OCI-LY1 (cell line): Measurements from ENCODE around the gene ARHGAP25.

Experiments
- CTCF ChIP-seq: fragments of 200-600 bp; sonication (generic), shearing (Covaris generic); IDR thresholded peaks from 2 replicates; pipeline ENCODE4 v1.5.1; 2017; ENCODE audit warnings: mild to moderate bottlenecking, antibody characterized with exemption, low read length, moderate library complexity, mixed read lengths
- EZH2 ChIP-seq: fragments of 200-600 bp; sonication (generic), shearing (Covaris generic); IDR thresholded peaks from 2 replicates; pipeline ENCODE4 v1.8.0; 2017; ENCODE audit warnings: borderline replicate concordance, mixed run types, mild to moderate bottlenecking, antibody characterized with exemption, low read length, moderate library complexity, mixed read lengths

- no peak for TF ChIP-seq CTCF
- TF ChIP-seq EZH2, result no peak
These were observed 11.8 kb downstream of the ARHGAP25 start for GRCh38 chr2:68746408-68746807.
